HL-60 (cell line): ENCODE measurements around the gene AIG1.

Experiments used
- CTCF ChIP-seq: IDR thresholded peaks from one replicate; pipeline ENCODE4 v1.5.1; 2011; ENCODE audit warnings: low read length, control low read depth, inconsistent platforms; ENCODE audit not compliant: insufficient read depth
- GABPA ChIP-seq: IDR thresholded peaks from 2 replicates; pipeline ENCODE4 v1.6.1; 2012; ENCODE audit warnings: low read depth
- POLR2AphosphoS5 ChIP-seq: IDR thresholded peaks from 2 replicates; pipeline ENCODE4 v1.6.1; 2012; ENCODE audit warnings: low read depth
- SPI1 ChIP-seq: IDR thresholded peaks from 2 replicates; pipeline ENCODE4 v1.6.1; 2012; ENCODE audit warnings: low read depth, mild to moderate bottlenecking, borderline replicate concordance
- TF ChIP-seq, protein P1 (sequence below): IDR thresholded peaks from 2 replicates; pipeline ENCODE4 v1.6.1; 2012; ENCODE audit warnings: low read depth; ENCODE audit not compliant: insufficient replicate concordance

DNA sequence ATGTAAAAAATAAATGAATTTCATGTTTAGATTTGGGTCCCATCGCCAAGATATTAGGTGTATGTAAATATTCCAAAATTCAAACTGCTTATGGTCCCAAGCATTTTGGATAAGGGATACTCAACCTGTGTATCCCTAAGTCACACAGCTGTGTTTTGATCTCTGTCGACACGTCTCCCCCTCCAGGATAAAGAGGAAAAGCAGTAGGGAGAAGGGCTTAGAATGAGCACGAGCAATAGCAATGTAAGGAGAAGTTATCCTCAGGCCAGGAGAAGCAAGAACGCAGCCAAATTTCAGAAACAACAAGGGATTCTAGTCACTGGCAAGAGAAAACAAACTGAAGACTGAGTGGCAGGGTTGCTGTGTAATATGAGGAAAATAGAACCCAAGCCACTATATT is 181.2 kb downstream of the AIG1 start:
- TF ChIP-seq CTCF (no peak), POLR2AphosphoS5 (no peak), SPI1 (no peak), GABPA (no peak)
- TF ChIP-seq, protein P1, sequence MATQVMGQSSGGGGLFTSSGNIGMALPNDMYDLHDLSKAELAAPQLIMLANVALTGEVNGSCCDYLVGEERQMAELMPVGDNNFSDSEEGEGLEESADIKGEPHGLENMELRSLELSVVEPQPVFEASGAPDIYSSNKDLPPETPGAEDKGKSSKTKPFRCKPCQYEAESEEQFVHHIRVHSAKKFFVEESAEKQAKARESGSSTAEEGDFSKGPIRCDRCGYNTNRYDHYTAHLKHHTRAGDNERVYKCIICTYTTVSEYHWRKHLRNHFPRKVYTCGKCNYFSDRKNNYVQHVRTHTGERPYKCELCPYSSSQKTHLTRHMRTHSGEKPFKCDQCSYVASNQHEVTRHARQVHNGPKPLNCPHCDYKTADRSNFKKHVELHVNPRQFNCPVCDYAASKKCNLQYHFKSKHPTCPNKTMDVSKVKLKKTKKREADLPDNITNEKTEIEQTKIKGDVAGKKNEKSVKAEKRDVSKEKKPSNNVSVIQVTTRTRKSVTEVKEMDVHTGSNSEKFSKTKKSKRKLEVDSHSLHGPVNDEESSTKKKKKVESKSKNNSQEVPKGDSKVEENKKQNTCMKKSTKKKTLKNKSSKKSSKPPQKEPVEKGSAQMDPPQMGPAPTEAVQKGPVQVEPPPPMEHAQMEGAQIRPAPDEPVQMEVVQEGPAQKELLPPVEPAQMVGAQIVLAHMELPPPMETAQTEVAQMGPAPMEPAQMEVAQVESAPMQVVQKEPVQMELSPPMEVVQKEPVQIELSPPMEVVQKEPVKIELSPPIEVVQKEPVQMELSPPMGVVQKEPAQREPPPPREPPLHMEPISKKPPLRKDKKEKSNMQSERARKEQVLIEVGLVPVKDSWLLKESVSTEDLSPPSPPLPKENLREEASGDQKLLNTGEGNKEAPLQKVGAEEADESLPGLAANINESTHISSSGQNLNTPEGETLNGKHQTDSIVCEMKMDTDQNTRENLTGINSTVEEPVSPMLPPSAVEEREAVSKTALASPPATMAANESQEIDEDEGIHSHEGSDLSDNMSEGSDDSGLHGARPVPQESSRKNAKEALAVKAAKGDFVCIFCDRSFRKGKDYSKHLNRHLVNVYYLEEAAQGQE: no peak
